GM19351 (cell line): ENCODE results near the gene KCNK1.
A peak's percentile ranks its signal among the peaks of the same experiment; 100 is the strongest.

Experiments used
- ATAC-seq: cut with Tn5 transposase; IDR thresholded peaks from one replicate; pipeline ENCODE4 v1.9.1; 2021; ENCODE audit warnings: mild to moderate bottlenecking, moderate library complexity; ENCODE audit not compliant: unreplicated experiment

The KCNK1 gene

DNA sequence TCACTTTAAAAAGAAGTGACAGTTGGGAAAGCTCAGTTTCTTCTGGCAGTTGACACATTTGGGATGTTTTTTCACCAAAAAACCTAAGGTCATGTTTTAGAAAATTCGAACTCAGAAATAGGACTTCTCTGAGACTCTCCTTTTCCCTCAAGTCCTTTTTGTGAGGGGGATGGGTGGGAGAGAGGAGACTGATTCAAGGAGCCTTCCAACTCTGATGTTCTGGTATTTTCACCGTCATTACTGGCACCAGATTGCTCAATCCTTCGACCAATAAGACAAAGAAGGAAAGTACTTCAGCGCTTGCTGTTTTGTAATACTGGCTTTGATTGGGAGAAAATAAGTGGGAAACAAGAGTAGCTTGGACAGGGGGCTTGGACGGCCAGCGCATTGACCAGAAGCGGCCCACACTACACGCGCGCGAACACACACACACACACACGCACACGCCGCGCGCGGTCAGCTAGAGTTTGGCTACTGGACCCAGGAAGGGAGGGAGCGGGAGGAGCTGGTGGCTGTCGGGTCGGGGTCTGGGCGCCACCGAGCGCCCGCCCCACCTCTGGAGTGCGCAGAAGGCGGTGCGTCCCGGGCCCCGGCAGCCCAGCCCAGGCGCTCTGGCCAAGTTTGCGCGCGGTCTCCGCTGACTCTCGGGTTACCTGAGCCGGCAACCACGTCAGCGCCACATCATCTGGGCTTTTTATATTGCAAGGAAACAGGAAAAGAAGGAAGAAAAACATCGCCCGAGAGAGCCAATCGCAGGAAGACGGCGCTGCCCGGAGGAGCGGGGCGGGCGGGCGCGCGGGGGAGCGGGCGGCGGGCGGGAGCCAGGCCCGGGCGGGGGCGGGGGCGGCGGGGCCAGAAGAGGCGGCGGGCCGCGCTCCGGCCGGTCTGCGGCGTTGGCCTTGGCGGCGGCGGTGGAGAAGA, at the start of gene KCNK1:
Gene KCNK1 (plus strand): TSS at position 855 of the 921 bp plus-strand sequence. CDS start 66 bp downstream, at position 921.
- ATAC-seq: no peak

DNA sequence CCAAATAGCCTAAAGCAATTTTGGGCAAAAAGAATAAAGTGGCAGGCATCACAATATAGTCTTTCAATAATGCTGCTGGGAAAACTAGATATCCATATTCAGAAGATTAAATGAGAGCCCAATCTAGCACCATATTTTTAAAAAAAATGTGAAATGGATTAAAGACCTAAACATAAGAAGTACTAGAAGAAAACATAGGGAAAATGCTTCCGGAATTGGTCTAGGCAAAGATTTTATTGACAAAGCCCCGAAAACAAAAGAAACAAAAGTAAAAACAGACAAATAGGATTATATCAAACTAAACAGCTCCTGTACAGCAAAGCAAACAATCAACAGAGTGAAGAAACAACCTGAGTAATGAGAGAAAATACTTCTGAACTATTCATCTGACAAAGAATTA, 48.6 kb upstream of the KCNK1 start:
- ATAC-seq: no peak

DNA sequence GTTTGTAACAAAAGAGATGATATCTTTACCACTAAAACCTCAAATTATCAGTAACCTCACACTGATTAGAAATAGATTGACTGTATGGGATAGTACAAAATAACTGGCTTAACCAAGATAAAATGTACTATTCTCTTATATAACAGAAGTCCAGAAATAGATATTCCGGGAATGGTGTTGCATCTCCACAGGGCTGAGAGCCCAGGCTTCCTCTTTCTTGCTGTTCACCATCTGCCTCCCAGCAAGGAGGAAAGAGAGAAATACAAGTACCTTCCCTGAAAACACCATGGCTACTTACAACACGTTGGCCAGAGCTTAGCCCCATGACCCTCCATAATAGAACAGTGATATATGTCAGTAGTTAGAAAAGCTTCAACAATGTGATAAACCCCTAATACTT, 47.0 kb upstream of the KCNK1 start:
- no peak for ATAC-seq

DNA sequence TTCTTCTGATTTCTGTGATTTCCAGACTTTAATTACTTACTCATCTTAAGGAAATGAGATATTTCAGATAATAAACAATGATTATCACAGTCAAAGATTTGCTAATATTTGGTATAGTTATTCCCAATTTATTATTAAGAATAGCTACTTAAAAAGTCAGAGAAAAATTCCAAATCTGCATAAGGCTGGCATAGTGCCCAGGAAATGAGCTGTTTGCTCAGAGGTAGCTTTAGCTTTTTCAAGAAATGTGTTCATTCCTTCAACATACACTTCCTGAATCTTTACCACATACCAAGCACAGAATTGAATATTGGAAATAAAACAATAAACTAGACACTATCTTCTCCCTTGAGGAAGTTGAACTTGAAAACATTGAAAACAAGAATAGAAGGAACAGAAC, 44.3 kb upstream of the KCNK1 start:
- no peak for ATAC-seq

DNA sequence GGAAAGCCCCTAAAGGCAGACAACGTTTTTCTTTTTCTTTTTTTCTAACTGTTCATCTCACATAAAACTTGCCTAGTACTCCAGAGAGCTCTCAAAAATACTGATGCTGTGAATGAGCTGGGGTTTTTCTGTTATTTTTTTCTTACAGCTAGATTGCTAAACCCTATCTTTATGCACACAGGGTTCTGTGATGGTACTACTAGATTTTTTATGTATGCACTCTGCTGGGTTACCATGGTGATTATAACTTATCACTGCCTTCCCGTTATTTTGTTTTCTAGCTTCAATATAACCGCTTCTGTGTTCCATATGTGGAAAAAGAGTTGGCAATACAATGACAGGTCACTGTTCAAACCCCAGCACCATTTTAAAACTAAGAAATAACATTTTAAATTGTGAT, 43.7 kb upstream of the KCNK1 start:
- ATAC-seq: no peak

DNA sequence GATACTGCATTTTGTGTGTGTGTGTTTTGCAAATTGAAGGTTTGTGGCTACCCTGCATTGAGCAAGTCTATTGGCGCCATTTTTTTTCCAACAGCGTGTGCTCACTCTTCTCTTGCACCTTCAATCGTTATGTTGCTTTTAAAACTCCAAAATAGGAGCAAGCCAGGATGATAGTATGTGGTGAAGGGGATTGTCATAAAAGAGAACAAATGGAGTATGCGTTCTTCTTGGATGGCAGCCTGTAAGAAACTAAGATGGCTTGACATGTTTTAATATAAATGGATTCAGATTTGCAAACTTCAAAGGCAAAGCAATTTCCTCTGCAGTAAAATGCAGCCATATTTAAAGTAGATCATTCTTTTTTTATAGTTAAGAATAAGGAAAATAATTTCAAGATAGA, 43.2 kb upstream of the KCNK1 start:
- no peak for ATAC-seq

DNA sequence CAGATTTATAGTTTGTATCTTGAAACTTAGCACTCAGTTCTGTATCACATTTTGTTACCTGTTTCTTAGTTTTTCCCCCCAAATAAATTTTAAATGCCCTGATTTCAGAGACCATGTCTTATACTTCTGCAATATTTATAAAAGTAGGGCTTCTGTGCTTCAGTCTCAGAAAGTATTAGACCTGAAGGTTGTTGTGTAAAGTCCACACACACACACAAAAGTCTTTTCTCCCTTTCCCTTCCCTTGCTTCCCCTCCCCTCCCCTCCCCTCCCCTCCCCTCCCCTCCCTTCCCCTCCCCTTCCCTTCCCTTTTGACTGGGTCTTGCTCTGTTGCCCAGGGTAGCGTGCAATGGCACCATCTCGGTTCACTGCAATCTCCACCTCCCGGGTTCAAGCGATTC, 41.0 kb upstream of the KCNK1 start:
- no peak for ATAC-seq

DNA sequence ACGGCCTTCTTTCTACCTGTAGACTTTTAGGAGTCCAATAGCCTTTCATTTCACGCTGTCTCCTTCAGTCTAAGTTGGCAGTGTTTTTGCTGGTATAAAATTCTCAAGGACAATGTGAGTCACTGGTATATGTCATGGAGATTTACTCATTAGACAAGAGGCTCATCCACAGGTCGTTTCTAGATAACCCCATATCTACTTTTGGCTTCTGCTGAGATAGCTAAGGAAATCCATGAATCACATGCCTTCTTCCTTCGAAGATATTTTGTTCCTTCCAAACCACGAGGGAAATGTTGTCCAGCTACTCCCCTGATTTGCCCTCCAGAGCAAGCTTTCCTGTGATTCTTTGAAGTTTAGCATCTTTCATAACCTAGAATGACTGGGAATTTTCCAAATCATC, 38.5 kb upstream of the KCNK1 start:
- no peak for ATAC-seq

DNA sequence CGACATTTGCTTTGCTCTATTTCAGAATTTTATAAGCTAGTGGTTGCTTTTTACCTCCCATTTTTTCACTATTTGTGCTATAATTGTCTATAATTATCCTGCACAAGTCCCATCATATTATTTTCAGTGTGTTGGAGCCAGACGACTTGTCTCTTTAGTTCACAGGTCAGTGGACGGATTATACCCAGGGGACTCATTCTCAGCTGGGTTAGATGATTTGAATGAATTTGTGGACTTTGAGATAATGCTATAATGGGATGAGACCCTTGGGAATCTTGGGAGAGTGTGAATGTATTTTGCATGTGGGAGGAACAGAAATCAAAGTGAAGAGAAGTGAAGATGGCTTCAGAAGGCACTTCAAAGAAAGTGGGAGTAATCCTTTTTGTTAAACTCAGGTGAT, 31.5 kb upstream of the KCNK1 start:
- no peak for ATAC-seq

DNA sequence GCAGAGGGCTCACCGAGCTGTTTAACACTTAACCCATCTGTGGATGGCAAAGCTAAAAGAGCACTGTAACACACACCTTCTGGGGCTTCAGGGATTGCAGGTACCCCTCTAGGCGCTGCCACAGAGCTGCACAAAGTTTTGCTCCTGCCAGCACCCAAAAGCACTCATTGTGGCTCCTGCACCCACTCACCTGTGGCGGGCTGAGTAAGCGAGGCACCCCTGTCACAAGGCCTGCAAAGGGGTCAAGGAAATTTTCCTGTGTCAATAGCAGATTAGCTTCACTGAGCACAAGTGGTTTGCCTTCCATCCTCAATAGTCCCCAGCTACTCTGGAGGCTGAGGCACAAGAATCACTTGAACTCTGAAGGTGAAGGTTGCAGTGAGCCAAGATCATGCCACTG, 29.5 kb upstream of the KCNK1 start:
- ATAC-seq: no peak

DNA sequence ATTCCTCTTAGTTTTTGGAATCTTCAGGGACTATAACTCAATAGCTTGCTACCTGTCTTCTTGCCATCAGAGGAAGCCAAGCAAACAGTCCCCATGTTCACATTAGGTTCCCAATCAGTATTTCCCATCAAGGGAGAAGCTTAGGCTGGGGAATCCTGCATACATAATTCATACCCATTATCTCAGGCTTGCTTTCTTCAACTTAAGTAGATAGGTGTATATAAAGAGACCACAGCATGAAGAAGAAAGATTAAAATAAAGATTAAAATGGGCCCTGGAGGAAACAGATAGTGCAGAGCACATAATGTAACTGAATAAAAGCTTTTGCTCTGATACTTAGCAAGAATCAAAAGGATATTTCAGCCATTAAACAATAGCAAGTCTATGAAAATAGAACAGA, 29.0 kb upstream of the KCNK1 start:
- ATAC-seq: no peak

DNA sequence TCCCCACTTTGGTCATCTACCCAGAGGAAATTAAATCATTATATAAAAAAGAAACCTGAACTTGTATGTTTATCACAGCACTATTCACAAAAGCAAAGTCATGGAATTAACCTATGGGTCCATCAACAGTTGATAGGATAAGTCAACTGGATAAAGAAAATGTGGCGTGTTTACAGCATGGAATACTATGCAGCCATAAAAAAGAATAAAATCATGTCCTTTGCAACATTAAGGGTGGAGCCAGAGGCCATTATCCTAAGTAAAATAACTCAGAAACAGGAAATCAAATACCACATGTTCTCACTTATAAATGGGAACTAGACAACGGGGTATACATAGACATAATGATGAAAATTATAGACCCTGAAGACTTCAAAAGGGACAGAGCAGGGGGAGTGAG, 27.6 kb upstream of the KCNK1 start:
- ATAC-seq: no peak

DNA sequence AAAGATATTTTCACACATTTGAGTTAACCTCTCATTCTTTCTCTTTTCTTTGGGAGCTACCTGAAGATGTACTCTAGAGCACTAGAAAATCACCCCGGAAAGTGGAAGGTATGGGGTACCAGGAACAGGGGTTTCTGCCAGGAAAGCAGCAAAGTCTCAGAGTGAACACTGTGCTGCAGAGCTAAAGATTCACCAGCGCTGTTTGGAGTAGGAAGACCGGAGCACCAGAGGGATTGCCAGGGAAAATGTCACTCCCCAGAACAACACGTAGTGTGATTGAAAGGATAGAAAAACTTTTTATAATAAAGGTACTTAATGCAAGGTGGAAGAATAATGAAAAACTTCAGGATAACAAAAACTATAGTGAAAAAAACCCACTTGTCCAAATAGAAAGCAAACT, 26.7 kb upstream of the KCNK1 start:
- ATAC-seq: no peak

DNA sequence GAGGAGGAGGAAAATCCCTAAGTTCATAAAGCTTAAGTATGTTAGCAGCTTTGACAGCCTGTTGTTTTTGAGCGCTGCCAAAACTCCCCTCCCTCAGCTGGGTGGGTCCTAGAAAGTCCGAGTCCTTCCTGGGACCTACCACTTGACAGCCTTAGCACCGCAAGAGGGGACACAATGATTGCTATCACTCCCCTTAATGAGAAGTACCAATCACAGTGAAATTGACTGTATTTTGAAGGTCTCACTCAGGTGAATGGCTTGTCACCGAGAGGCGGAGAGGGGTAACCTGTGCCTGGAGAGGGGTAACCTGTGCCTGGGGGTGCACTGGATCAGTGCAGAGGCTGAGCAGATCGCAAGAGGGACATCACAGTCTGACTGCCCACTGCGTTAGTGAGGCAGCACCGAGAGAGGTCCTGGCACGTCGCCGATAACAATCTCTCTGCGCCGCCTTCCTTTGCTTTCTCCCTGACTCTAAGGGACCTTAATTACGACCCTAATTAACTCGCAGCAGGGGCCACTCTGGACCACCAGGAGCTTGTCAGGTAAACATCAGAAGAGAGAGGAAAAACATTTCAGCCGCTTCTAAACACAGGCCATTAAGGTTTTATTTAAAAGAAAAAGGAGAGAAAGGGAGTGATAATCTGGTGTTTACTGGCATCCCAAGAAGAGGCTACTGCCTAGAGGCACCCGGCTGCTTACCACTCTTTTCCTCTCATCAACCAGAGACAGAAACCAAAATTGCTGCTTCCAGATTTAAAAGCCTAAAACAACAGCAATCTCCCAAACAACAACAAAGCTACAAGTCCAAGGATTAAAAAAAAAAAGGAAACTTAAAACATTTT, 25.7 kb upstream of the KCNK1 start:
- no peak for ATAC-seq

DNA sequence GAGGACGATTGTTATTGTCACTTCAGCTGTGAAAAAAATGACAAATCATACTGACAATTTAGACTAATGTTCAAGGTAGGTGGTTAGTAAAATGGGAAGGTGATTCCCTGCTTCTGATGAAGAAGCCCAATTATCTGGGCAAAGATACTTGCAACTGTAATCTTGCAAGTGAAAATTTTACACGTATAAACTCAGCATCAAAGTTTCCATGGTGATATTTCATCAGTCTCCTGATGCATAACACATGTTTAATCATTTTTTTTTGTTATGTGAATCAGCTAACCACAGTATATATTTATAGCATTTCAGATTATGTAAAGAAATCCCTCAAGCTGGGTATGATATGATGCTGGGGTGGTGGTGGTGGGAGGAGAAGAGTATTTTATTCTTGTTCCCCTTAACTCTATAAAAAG, 16.4 kb upstream of the KCNK1 start:
- no peak for ATAC-seq

DNA sequence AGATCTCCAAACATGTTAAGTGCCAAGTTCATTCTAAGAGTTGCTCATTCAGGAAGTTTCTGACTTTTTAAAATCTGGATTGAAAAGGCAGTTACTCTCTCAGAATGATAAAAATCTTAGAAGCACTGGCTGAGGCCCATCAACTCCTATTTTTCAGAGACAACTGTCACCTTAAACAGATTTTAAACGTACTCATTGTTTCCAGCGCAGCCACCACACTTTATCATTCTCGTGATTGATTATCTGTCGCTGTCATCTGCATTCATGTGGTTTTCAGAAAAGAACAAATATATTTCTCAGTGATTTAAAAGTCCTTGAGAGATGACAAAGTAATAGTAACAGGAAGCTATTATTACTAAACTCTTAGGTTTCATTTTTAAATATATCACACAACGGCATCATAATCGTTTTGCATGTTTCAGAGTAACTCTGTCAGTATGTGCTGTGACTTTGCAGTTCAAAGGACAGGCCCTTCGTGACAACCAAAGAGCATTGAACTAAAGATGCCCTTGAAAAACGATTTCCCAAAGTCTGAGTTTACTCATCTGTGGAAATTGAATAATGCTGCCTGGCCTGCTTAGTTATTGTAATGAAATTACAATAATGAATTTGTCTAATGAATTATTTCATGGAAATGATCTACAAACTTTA, 14.9 kb upstream of the KCNK1 start:
- ATAC-seq: peak; percentile 82

DNA sequence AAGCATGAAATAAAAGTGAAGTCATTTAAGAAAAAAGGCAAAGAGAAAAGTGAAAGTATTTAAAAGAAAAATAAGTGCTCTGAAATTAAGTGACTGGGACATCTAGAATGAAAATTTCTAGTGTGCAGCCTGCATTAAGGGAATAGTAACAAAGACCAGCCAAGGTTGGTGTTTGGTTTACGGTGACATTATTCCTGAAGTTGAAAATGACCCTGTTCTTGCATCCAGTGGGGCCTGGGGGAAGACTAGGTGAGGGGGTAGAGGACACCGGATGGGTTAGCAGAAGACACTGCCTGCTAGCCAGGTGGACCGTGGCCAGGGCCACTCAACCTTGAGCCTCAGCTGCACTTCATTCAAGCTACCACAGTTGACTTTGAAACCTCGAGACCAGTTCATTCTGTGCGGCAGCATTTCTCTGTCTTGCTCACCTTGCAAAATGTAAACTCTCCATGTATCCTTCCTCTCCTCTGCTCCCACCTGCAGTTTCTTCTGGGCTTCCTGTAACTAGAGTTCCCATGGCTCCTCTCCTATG, 14.3 kb upstream of the KCNK1 start:
- peak; percentile 49 for ATAC-seq

DNA sequence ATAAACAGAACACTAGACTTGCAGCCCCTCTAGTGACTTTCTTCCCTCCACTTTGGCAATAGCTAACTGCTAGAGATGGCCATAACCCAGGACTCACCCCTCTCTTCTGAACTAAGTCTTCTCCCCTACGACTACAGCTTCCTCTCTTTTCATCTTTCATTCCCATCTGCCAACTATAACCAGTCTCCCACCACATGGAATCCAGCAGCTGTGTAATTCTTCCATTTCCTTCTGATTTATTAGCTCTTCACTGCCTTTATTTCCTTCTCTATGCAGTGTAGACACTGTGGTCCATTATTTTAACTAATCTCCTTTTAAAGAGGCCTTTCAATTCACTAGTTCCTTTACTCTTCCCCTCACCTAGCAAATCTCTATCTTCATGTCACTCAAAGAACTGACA, 13.4 kb upstream of the KCNK1 start:
- no peak for ATAC-seq

DNA sequence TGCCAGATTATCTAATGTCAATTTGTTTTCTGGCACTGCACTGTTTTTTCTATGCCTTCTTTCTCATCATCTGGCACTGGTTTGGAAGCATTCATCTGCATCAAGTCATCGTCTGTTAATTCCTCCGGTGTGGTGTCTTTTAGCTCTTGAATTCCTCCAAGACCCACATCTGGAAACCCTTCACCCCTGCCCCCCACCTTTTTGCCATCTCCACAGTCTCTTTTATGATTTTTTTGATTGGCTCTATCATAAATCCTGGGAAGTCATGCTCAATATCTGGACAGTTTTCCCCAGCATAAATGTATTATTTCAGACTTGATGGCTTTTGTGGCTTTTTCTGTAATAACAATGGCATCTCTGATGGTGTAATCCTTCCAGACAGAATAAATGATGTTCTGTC, 10.4 kb upstream of the KCNK1 start:
- ATAC-seq: no peak

DNA sequence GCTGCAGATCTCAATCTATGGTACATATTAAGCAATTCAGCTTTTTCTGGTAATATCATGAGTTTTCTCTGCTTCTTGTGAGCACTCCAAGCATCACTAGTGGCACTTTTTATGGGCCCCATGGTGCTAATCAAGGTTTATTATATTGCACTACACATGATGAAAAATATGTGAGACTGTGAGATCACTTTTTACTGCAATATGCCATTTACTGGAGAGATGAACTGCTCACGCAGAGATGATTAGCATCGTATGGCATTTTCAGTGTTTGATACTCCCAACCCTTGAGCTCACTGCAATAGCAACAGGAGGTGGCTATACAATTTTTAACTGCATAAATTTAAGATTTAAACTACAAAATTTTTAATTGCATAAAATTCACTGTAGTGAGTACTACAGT, 8.7 kb upstream of the KCNK1 start:
- ATAC-seq: no peak

DNA sequence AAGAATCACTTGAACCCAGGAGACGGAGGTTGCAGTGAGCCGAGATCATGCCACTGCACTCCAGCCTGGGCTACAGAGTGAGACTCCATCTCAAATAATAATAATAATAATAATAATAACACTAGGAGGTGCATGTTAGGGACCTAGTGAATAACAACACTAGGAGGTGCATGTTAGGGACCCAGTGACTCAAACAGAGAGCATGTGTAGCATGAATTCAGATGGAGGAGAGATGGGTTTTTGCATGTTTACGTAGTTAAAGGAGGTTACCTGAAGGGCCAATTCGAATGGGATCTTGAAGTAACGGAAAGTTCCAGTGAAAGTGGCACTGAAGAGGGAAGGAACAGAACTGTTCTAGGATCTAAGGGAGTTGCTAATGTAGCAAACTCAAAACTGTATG, 7.1 kb upstream of the KCNK1 start:
- no peak for ATAC-seq
